ENCODE data around the gene PDZRN3. TPM values are rescaled to one million over a fixed set of nuclear protein-coding genes. Genes with fewer than 3 reads are reported as not detected.

The PDZRN3 gene
- total RNA-seq, 1 experiment from 2014 or later: 0.17 TPM

GRCh38 chr3:73350996-73351395, 273.7 kb downstream of the PDZRN3 start:
- CTCF ChIA-PET: no interaction called here
- no peaks in the 10 kb centered on the region for H3K4me1 ChIP-seq (ENCODE audit: control insufficient read depth in 1 of 2, insufficient read depth in 2 of 2, low read length in 2 of 2)
- H3K4me3 ChIP-seq (replicated peaks in 1 of 2; ENCODE audit: low read depth in 1 of 2, low read length in 2 of 2): no peak overlapping the region
- H3K9ac ChIP-seq (ENCODE audit: low read length): no peak overlapping the region
- H2AFZ ChIP-seq (ENCODE audit: low read depth, low read length, poor library complexity, severe bottlenecking): no peak overlapping the region
- RAD21 ChIA-PET (ENCODE audit: low non-redundant PET in 1 of 2, low total read pairs in 2 of 2, uncharacterized antibody in 2 of 2, unreplicated experiment in 2 of 2): no interaction called here
- intact Hi-C loops (cut with micrococcal nuclease): no loop called here
- ATAC-seq (no peak), DNase-seq (ENCODE audit: low read depth, low spot score) (no peak)
- POLR2A ChIA-PET: no interaction called here
- no peak overlapping the region for H3K27ac ChIP-seq (ENCODE audit: low read depth, low read length)
- H3K79me2 ChIP-seq (ENCODE audit: insufficient read depth, low read length): no peaks in the 10 kb centered on the region
- H3K4me2 ChIP-seq (ENCODE audit: low read length): no peak overlapping the region
- no TSS peak for BruUV-seq (replicated peaks)
- H4K20me1 ChIP-seq (ENCODE audit: insufficient read depth): no peaks in the 10 kb centered on the region
- peaks cover 17% of the 10 kb centered on the region for H3K27me3 ChIP-seq (ENCODE audit: insufficient read depth, low read length)
- no peaks in the 10 kb centered on the region for H3K36me3 ChIP-seq (ENCODE audit: control insufficient read depth in 1 of 2, insufficient read depth in 2 of 2, low read length in 2 of 2)
- no peaks in the 10 kb centered on the region for H3K9me2 ChIP-seq (ENCODE audit: insufficient read depth)
- TF ChIP-seq SP1 (IDR thresholded peaks at IDR 0.05; ENCODE audit: low read depth): no peak
- no peak for TF ChIP-seq SIN3A (IDR thresholded peaks at IDR 0.05; ENCODE audit: low read depth)
- no peak for TF ChIP-seq JUND (IDR thresholded peaks at IDR 0.05)
- no peak for TF ChIP-seq SRF (IDR thresholded peaks at IDR 0.05; ENCODE audit: low read depth)
- TF ChIP-seq POLR2AphosphoS5 (IDR thresholded peaks at IDR 0.05; ENCODE audit: low read depth, low read length): no peak
- no peak for TF ChIP-seq CBX3 (IDR thresholded peaks at IDR 0.05; ENCODE audit: low read depth)
- no peak for TF ChIP-seq ZBTB33 (IDR thresholded peaks at IDR 0.05; ENCODE audit: extremely low read depth, insufficient replicate concordance, low read length)
- no peak for TF ChIP-seq EGR1 (IDR thresholded peaks at IDR 0.05; ENCODE audit: low read depth)
- no peak for TF ChIP-seq ZNF274 (IDR thresholded peaks at IDR 0.05; ENCODE audit: low read depth, low read length)
- TF ChIP-seq FOSL1 (IDR thresholded peaks at IDR 0.05; ENCODE audit: low read depth): no peak
- no peak for TF ChIP-seq POLR2A (IDR thresholded peaks at IDR 0.05; ENCODE audit: borderline replicate concordance, extremely low read depth, insufficient read depth, insufficient read length)
- no peak for TF ChIP-seq MAX (IDR thresholded peaks at IDR 0.05)
- no peak for TF ChIP-seq ATF3 (IDR thresholded peaks at IDR 0.05)
- TF ChIP-seq EZH2 (IDR thresholded peaks at IDR 0.05): no peak
- no peak for TF ChIP-seq YY1 (IDR thresholded peaks at IDR 0.05; ENCODE audit: extremely low read depth, insufficient replicate concordance, low read depth, low read length)
- H3K9me3 ChIP-seq (ENCODE audit: control insufficient read depth in 1 of 2, insufficient read depth in 1 of 2, low read depth in 1 of 2, low read length in 2 of 2): no peaks in the 10 kb centered on the region

All from HCT116 (cell line).